Esophagus muscularis mucosa (tissue), 4 donors: ENCODE measurements around the gene PROX1. TPM values are rescaled to one million over a fixed set of nuclear protein-coding genes. Genes with fewer than 3 reads are reported as not detected.
A peak's percentile ranks its signal among the peaks of the same experiment; 100 is the strongest.

ENCODE experiments used
- DNase-seq: peaks from one replicate; pipeline ENCODE4 v3.0.0-alpha.2; 2017; ENCODE audit errors: extremely low spot score
- H3K27ac ChIP-seq, 4 donors: fragments of 200-600 bp; sonication (generic); replicated peaks in 1 of 4; 1 replicate in 3 of 4; 2 replicates in 1 of 4; pipeline ENCODE4 v1.5.1; 2016 to 2019; ENCODE audit warnings: mild to moderate bottlenecking in 1 of 4
- H3K27me3 ChIP-seq, 4 donors: fragments of 200-600 bp; sonication (generic); one replicate each; pipeline versions ENCODE4 v1.5.1 to v1.6.0; 2016 to 2019
- H3K36me3 ChIP-seq, 4 donors: fragments of 200-600 bp; sonication (generic); one replicate each; pipeline ENCODE4 v1.5.1; 2016 to 2019
- H3K4me1 ChIP-seq, 4 donors: fragments of 200-600 bp; sonication (generic); one replicate each; pipeline ENCODE4 v1.5.1; 2016 to 2019
- H3K4me3 ChIP-seq, 4 donors: fragments of 200-600 bp; sonication (generic); 1 replicate in 2 of 4; 2 replicates in 2 of 4; pipeline ENCODE4 v1.5.1; 2016 to 2019; ENCODE audit warnings: mild to moderate bottlenecking in 4 of 4, moderate library complexity in 1 of 4
- H3K9me3 ChIP-seq, 4 donors: fragments of 200-600 bp; sonication (generic); 1 replicate in 3 of 4; 2 replicates in 1 of 4; pipeline ENCODE4 v1.5.1; 2016 to 2019
- EP300 ChIP-seq: sonication (generic); formaldehyde crosslinking; IDR thresholded peaks from one replicate; pipeline ENCODE4 v1.6.1; 2017; ENCODE audit warnings: antibody characterized with exemption
- POLR2A ChIP-seq: fragments of 450-650 bp; IDR thresholded peaks from one replicate; pipeline ENCODE4 v1.6.1; 2017; ENCODE audit warnings: antibody characterized with exemption, moderate library complexity, mild to moderate bottlenecking, low read depth
- POLR2AphosphoS5 ChIP-seq, 2 donors: sonication (generic); formaldehyde crosslinking; IDR thresholded peaks; one replicate each; pipeline ENCODE4 v1.6.1; 2017; ENCODE audit warnings: antibody characterized with exemption in 2 of 2
- WGBS: methylation state at CpG from one replicate; pipeline ENCODE4 v1.1.5; 2018; 5-methylcytosine and 5-hydroxymethylcytosine counted together
- intact Hi-C: fragments of 100-400 bp; cut with DNase I; formaldehyde crosslinking; loops from one replicate; pipeline ENCODE4 v1.15.1; 2023
- total RNA-seq, 4 donors: library from RNA; depleted of rRNA; stranded (reverse); fragments of >200 nt; gene quantifications; one replicate each; pipeline versions ENCODE4 v1.1.0 to v1.2.1, GENCODE V29; 2016
- TF ChIP-seq, protein P1 (sequence below), 3 experiments: fragments of 200-600 bp in 2 of 3; fragments of 450-650 bp in 1 of 3; sonication (generic) in 2 of 3; IDR thresholded peaks; one replicate each; pipeline ENCODE4 v1.5.1; 2017 to 2019; ENCODE audit warnings: antibody characterized with exemption in 3 of 3, mild to moderate bottlenecking in 2 of 3, moderate library complexity in 1 of 3

Gene PROX1
- total RNA-seq, 4 donors from 2014 or later = 2.0 to 5.3 (median 2.5) TPM

GRCh38 chr1:214002060-214002459, 14.3 kb downstream of the PROX1 start:
- Histone ChIP-seq H3K4me1 (peaks cover 0 to 10% (median 4%) of the 10 kb centered on the region in 4 donors), H3K4me3 (no peak overlapping the region), H3K9me3 (no peaks in the 10 kb centered on the region), H3K36me3 (no peaks in the 10 kb centered on the region), H3K27me3 (peaks cover 0 to 4% (median 0%) of the 10 kb centered on the region in 4 donors), H3K27ac (no peak overlapping the region)
- WGBS = 53% methylated on average over 6 of the region's 6 CpGs
- DNase-seq = peak; percentile 14
- intact Hi-C loops = no loop called here
- TF ChIP-seq EP300 (no peak), POLR2AphosphoS5 (IDR thresholded peaks at IDR 0.05) (no peak), POLR2A (no peak)
- TF ChIP-seq, protein P1, sequence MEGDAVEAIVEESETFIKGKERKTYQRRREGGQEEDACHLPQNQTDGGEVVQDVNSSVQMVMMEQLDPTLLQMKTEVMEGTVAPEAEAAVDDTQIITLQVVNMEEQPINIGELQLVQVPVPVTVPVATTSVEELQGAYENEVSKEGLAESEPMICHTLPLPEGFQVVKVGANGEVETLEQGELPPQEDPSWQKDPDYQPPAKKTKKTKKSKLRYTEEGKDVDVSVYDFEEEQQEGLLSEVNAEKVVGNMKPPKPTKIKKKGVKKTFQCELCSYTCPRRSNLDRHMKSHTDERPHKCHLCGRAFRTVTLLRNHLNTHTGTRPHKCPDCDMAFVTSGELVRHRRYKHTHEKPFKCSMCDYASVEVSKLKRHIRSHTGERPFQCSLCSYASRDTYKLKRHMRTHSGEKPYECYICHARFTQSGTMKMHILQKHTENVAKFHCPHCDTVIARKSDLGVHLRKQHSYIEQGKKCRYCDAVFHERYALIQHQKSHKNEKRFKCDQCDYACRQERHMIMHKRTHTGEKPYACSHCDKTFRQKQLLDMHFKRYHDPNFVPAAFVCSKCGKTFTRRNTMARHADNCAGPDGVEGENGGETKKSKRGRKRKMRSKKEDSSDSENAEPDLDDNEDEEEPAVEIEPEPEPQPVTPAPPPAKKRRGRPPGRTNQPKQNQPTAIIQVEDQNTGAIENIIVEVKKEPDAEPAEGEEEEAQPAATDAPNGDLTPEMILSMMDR (IDR thresholded peaks at IDR 0.05) = no peak

DNA sequence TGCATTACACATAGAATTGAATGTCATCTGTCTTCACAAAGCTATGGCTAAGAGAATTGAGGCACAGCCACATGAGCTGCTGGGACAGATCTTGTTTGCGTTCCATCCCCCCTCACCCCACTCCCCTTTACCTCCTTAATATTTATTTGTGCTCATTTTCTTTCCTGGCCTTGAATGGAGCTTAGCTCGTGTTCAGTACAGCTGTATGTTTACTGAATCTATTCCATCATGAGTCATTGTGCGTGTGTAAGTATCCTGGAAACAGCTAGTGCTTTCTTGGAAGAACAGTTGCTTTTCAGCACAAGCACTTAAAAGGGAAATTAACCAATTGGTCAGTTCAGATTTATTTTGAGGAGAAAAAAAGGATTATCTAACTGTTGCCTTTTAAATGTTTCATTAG, 14.7 kb downstream of the PROX1 start:
- DNase-seq = peak; percentile 31
- H3K9me3 ChIP-seq = no peaks in the 10 kb centered on the region
- WGBS = 29% methylated on average over 3 of the region's 3 CpGs
- H3K36me3 ChIP-seq = no peaks in the 10 kb centered on the region
- H3K27ac ChIP-seq = no peak overlapping the region
- H3K27me3 ChIP-seq = peaks cover 0 to 3% (median 0%) of the 10 kb centered on the region in 4 donors
- H3K4me3 ChIP-seq = no peak overlapping the region
- intact Hi-C loops = no loop called here
- peaks cover 0 to 10% (median 4%) of the 10 kb centered on the region in 4 donors for H3K4me1 ChIP-seq
- TF ChIP-seq POLR2A = no peak
- peak in 1 of 2 donors; percentile 12 for TF ChIP-seq POLR2AphosphoS5 (IDR thresholded peaks at IDR 0.05)

- Histone ChIP-seq H3K27me3 (no peaks in the 10 kb centered on the region), H3K4me3 (no peak overlapping the region), H3K9me3 (no peaks in the 10 kb centered on the region), H3K36me3 (no peaks in the 10 kb centered on the region), H3K27ac (no peak overlapping the region), H3K4me1 (peaks cover 0 to 10% (median 4%) of the 10 kb centered on the region in 4 donors)
- DNase-seq = peak; percentile 19
- no peak for TF ChIP-seq POLR2AphosphoS5 (IDR thresholded peaks at IDR 0.05)
- TF ChIP-seq POLR2A = no peak
- TF ChIP-seq EP300 = no peak
- TF ChIP-seq, protein P1 (IDR thresholded peaks at IDR 0.05) = no peak
- intact Hi-C loops = no loop called here
- WGBS = 69% methylated on average over 3 of the region's 3 CpGs
Observed at GRCh38 chr1:214003233-214003632, 15.5 kb downstream of the PROX1 start.

GRCh38 chr1:214004014-214004413, 16.2 kb downstream of the PROX1 start:
- Histone ChIP-seq H3K27ac (no peak overlapping the region), H3K4me1 (peaks cover 0 to 10% (median 6%) of the 10 kb centered on the region in 4 donors), H3K36me3 (no peaks in the 10 kb centered on the region), H3K4me3 (no peak overlapping the region), H3K9me3 (no peaks in the 10 kb centered on the region), H3K27me3 (no peaks in the 10 kb centered on the region)
- 35% methylated on average over 2 of the region's 2 CpGs for WGBS
- DNase-seq = peak; percentile 19
- TF ChIP-seq POLR2A (no peak), POLR2AphosphoS5 (IDR thresholded peaks at IDR 0.05) (no peak), EP300 (no peak)
- TF ChIP-seq, protein P1 (IDR thresholded peaks at IDR 0.05) = no peak
- intact Hi-C loops = no loop called here

GRCh38 chr1:214004795-214005194, 17.0 kb downstream of the PROX1 start:
- WGBS = 95% methylated on average over 4 of the region's 4 CpGs
- H3K36me3 ChIP-seq = no peaks in the 10 kb centered on the region
- H3K4me1 ChIP-seq = peaks cover 0 to 11% (median 7%) of the 10 kb centered on the region in 4 donors
- intact Hi-C loops = no loop called here
- peaks cover 0 to under 1% (median 0%) of the 10 kb centered on the region in 4 donors for H3K27me3 ChIP-seq
- TF ChIP-seq POLR2A (no peak), POLR2AphosphoS5 (IDR thresholded peaks at IDR 0.05) (no peak), EP300 (no peak)
- TF ChIP-seq, protein P1 (IDR thresholded peaks at IDR 0.05) = no peak
- DNase-seq = peak; percentile 39
- no peak overlapping the region for H3K27ac ChIP-seq
- no peak overlapping the region for H3K4me3 ChIP-seq
- H3K9me3 ChIP-seq = no peaks in the 10 kb centered on the region
